RCC 7860 (cell line): ENCODE data around the gene CTNNBL1.

Source experiments
- DNase-seq: peaks from one replicate; pipeline ENCODE4 v3.0.0-alpha.2; 2015; ENCODE audit warnings: low spot score
- FAIRE-seq: peaks from 2 replicates; lab custom pipeline; 2012; peaks lifted over from hg19 to GRCh38; lab: Jason Lieb, UNC

Gene CTNNBL1

GRCh38 chr20:37911261-37911660 lies 217.4 kb downstream of the CTNNBL1 start:
- FAIRE-seq (no peak), DNase-seq (no peak)

GRCh38 chr20:37911838-37912281 lies 218.0 kb downstream of the CTNNBL1 start:
- DNase-seq, result no peak
- FAIRE-seq, result no peak

- FAIRE-seq (no peak), DNase-seq (no peak)
Observed at GRCh38 chr20:37912874-37913273, 219.0 kb downstream of the CTNNBL1 start.

- DNase-seq (no peak), FAIRE-seq (no peak)
Observed at GRCh38 chr20:37913567-37914366, 219.9 kb downstream of the CTNNBL1 start.

GRCh38 chr20:37914367-37914671 lies 220.5 kb downstream of the CTNNBL1 start:
- FAIRE-seq, result no peak
- no peak for DNase-seq

- FAIRE-seq (no peak), DNase-seq (no peak)
Observed at GRCh38 chr20:37914672-37915433, 221.0 kb downstream of the CTNNBL1 start.

GRCh38 chr20:37915434-37915787 lies 221.6 kb downstream of the CTNNBL1 start:
- FAIRE-seq (no peak), DNase-seq (no peak)

GRCh38 chr20:37915800-37916570 lies 222.2 kb downstream of the CTNNBL1 start:
- DNase-seq (no peak), FAIRE-seq (no peak)

GRCh38 chr20:37917461-37917860 lies 223.6 kb downstream of the CTNNBL1 start:
- FAIRE-seq (no peak), DNase-seq (no peak)

GRCh38 chr20:37918035-37918434 lies 224.2 kb downstream of the CTNNBL1 start:
- FAIRE-seq (no peak), DNase-seq (no peak)

GRCh38 chr20:37919389-37920040 lies 225.7 kb downstream of the CTNNBL1 start:
- DNase-seq, result no peak
- FAIRE-seq, result no peak

GRCh38 chr20:37920270-37920669 lies 226.4 kb downstream of the CTNNBL1 start:
- no peak for FAIRE-seq
- no peak for DNase-seq

GRCh38 chr20:37920679-37921322 lies 227.0 kb downstream of the CTNNBL1 start:
- DNase-seq (no peak), FAIRE-seq (no peak)

- DNase-seq (no peak), FAIRE-seq (no peak)
Observed at GRCh38 chr20:37921341-37921929, 227.6 kb downstream of the CTNNBL1 start.
